Measurements from ENCODE around the gene ZNF202. TPM values are rescaled to one million over a fixed set of nuclear protein-coding genes. Genes with fewer than 3 reads are reported as not detected.

Gene ZNF202
- total RNA-seq, 2 experiments from 2014 or later = 6.8 to 8.0 TPM

DNA sequence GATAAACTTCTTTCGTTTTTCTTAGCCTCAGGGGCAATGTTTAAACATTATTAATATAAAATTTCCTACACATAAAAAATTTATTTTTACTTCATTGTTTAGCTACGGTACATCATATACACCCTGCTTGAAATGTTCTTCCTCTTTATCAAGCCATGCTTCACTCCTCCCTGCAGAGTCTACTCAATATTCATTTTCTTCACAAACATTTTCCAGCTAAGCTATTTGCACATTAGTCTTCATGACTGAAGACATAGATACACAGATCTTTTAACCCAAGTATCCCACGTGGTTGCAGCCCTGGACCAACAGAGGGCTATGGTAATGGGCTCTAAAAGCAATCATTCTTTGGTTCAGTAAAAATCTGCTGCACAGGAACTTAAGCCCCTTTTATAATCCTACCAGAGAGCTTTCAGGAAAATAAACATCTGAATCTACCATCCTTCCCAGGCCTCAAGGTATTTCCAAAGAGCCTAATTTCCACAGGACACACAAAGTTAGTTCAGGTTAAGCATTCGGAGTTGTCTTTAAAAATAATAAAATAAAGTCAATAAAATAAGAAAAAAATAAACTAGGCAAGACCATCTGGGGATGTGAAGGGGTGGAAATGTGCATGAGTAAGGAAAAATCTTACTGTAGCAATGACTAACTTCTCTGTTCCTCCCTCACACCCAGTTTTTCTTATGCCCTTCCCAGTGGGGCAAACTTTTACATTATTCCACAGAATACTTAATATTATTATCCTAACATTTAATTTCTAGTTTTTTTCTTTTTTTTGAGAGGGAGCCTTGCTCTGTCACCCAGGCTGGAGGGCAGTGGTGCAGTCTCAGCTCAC is 34.5 kb upstream of the ZNF202 start:
- Mint-ChIP-seq H3K36me3 (ENCODE audit: low read depth) (no peaks in the 10 kb centered on the region), H3K4me3 (no peak overlapping the region), H3K27ac (no peak overlapping the region), H3K9me3 (no peaks in the 10 kb centered on the region), H3K27me3 (peaks cover 16% of the 10 kb centered on the region), H3K4me1 (ENCODE audit: low read depth) (no peaks in the 10 kb centered on the region)
- no peaks in the 10 kb centered on the region for H3K4me1 ChIP-seq (ENCODE audit: insufficient read depth, low read length)
- no peak for ATAC-seq (ENCODE audit: poor library complexity)
- H3K36me3 ChIP-seq (ENCODE audit: insufficient read depth, low read length) = no peaks in the 10 kb centered on the region
- intact Hi-C loops (cut with DNase I, micrococcal nuclease) = no loop called here
- POLR2A ChIA-PET = no interaction called here
- H3K27me3 ChIP-seq (ENCODE audit: control insufficient read depth in 1 of 2, insufficient read depth in 2 of 2, low read length in 2 of 2) = peaks cover 0 to 3% of the 10 kb centered on the region in 2 experiments
- TF ChIP-seq, protein P1, sequence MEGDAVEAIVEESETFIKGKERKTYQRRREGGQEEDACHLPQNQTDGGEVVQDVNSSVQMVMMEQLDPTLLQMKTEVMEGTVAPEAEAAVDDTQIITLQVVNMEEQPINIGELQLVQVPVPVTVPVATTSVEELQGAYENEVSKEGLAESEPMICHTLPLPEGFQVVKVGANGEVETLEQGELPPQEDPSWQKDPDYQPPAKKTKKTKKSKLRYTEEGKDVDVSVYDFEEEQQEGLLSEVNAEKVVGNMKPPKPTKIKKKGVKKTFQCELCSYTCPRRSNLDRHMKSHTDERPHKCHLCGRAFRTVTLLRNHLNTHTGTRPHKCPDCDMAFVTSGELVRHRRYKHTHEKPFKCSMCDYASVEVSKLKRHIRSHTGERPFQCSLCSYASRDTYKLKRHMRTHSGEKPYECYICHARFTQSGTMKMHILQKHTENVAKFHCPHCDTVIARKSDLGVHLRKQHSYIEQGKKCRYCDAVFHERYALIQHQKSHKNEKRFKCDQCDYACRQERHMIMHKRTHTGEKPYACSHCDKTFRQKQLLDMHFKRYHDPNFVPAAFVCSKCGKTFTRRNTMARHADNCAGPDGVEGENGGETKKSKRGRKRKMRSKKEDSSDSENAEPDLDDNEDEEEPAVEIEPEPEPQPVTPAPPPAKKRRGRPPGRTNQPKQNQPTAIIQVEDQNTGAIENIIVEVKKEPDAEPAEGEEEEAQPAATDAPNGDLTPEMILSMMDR (IDR thresholded peaks at IDR 0.05) = no peak
- H3K9me3 ChIP-seq (ENCODE audit: control insufficient read depth in 1 of 2, insufficient read depth in 1 of 2, low read length in 2 of 2) = no peaks in the 10 kb centered on the region
- no peak overlapping the region for H3K27ac ChIP-seq (ENCODE audit: low read depth in 1 of 2, low read length in 2 of 2)
- no peak overlapping the region for H3K4me3 ChIP-seq (ENCODE audit: low read length)
- CTCF ChIA-PET = no interaction called here
- DNase-seq = no peak

DNA sequence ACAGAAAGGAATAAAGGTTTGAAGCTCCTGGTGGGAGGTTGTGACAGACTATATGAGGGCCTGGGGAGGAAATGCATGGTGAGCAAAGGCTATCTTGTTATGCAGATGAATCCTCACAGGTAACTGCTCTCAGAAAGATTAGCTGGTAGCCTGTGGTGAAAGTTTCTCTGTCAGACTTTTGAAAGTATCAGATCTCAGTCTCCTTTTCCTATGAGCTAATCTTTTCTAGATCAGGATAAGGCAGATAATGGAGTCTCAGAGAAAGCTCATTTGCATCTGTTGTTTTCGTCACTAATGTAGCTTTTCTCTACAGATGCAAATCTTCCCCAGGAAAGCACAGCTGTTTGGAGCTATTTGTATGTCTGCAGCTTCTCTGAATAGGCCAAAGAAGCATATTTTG is 33.8 kb upstream of the ZNF202 start:
- Histone ChIP-seq H3K9me3 (ENCODE audit: control insufficient read depth in 1 of 2, insufficient read depth in 1 of 2, low read length in 2 of 2) (no peaks in the 10 kb centered on the region), H3K27ac (ENCODE audit: low read depth in 1 of 2, low read length in 2 of 2) (no peak overlapping the region), H3K27me3 (ENCODE audit: control insufficient read depth in 1 of 2, insufficient read depth in 2 of 2, low read length in 2 of 2) (peaks cover 0 to 3% of the 10 kb centered on the region in 2 experiments), H3K36me3 (ENCODE audit: insufficient read depth, low read length) (no peaks in the 10 kb centered on the region), H3K4me3 (ENCODE audit: low read length) (no peak overlapping the region), H3K4me1 (ENCODE audit: insufficient read depth, low read length) (no peaks in the 10 kb centered on the region)
- H3K27me3 Mint-ChIP-seq = peaks cover 13% of the 10 kb centered on the region
- H3K27ac Mint-ChIP-seq = no peak overlapping the region
- no peaks in the 10 kb centered on the region for H3K4me1 Mint-ChIP-seq (ENCODE audit: low read depth)
- DNase-seq (no peak), ATAC-seq (ENCODE audit: poor library complexity) (no peak)
- CTCF ChIA-PET = no interaction called here
- POLR2A ChIA-PET = no interaction called here
- intact Hi-C loops (cut with DNase I, micrococcal nuclease) = no loop called here
- H3K4me3 Mint-ChIP-seq = no peak overlapping the region
- TF ChIP-seq, protein P1 (IDR thresholded peaks at IDR 0.05) = no peak
- H3K9me3 Mint-ChIP-seq = no peaks in the 10 kb centered on the region
- H3K36me3 Mint-ChIP-seq (ENCODE audit: low read depth) = no peaks in the 10 kb centered on the region

DNA sequence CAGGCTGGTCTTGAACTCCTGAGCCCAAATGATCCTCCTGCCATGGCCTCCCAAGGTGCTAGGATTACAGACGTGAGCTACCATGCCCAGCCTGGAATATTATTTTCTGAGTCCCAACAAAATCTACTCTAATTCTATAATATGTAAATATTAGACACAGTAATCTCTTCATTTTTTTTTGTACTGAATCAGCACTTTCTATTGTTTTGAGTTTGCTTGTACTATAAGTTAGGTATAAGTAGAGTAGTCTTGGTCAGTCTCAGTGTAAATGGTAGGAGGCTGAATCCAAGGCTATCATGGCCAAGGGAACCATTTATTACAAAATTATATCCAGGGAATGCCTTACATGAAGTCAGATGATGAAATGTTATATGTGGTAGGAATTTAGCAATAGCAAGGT is 32.5 kb upstream of the ZNF202 start:
- ATAC-seq (ENCODE audit: poor library complexity) = no peak
- no peak overlapping the region for H3K4me3 Mint-ChIP-seq
- TF ChIP-seq, protein P1 (IDR thresholded peaks at IDR 0.05) = no peak
- intact Hi-C loops (cut with DNase I, micrococcal nuclease) = no loop called here
- H3K9me3 Mint-ChIP-seq = no peaks in the 10 kb centered on the region
- H3K27me3 ChIP-seq (ENCODE audit: control insufficient read depth in 1 of 2, insufficient read depth in 2 of 2, low read length in 2 of 2) = no peaks in the 10 kb centered on the region
- H3K36me3 Mint-ChIP-seq (ENCODE audit: low read depth) = no peaks in the 10 kb centered on the region
- DNase-seq = no peak
- no peaks in the 10 kb centered on the region for H3K36me3 ChIP-seq (ENCODE audit: insufficient read depth, low read length)
- no peaks in the 10 kb centered on the region for H3K9me3 ChIP-seq (ENCODE audit: control insufficient read depth in 1 of 2, insufficient read depth in 1 of 2, low read length in 2 of 2)
- H3K27ac Mint-ChIP-seq = no peak overlapping the region
- H3K4me1 Mint-ChIP-seq (ENCODE audit: low read depth) = no peaks in the 10 kb centered on the region
- ChIA-PET CTCF (interaction anchor here (0.9 kb wide), 1 partner anchor 27 kb away, joined by 3 read pairs; no protein-coding TSS in a partner anchor), POLR2A (no interaction called here)
- peaks cover 8% of the 10 kb centered on the region for H3K27me3 Mint-ChIP-seq
- H3K4me1 ChIP-seq (ENCODE audit: insufficient read depth, low read length) = no peaks in the 10 kb centered on the region
- no peak overlapping the region for H3K27ac ChIP-seq (ENCODE audit: low read depth in 1 of 2, low read length in 2 of 2)
- H3K4me3 ChIP-seq (ENCODE audit: low read length) = no peak overlapping the region

All from CD4-positive, alpha-beta T cell (primary cell).